Type B pancreatic cell (in vitro differentiated cells): ENCODE results near the gene F10. TPM values are rescaled to one million over a fixed set of nuclear protein-coding genes. Genes with fewer than 3 reads are reported as not detected.

Source experiments
- DNase-seq: peaks from one replicate; pipeline ENCODE4 v3.0.0; 2021; ENCODE audit warnings: mixed read lengths; ENCODE audit not compliant: unreplicated experiment; ENCODE audit errors: extremely low spot score
- H3K27ac Mint-ChIP-seq: 2 replicates; pipeline ENCODE4 v1.8.0; 2021; ENCODE audit warnings: mild to moderate bottlenecking, mixed read lengths
- H3K27me3 Mint-ChIP-seq: 2 replicates; pipeline ENCODE4 v1.8.0; 2021; ENCODE audit warnings: mixed read lengths
- H3K36me3 Mint-ChIP-seq: 2 replicates; pipeline ENCODE4 v1.8.0; 2021; ENCODE audit warnings: mixed read lengths
- H3K4me1 Mint-ChIP-seq: one replicate; pipeline ENCODE4 v1.8.0; 2021; ENCODE audit warnings: mixed read lengths; ENCODE audit not compliant: unreplicated experiment
- H3K4me3 Mint-ChIP-seq: 2 replicates; pipeline ENCODE4 v1.8.0; 2021; ENCODE audit warnings: mild to moderate bottlenecking, mixed read lengths
- H3K9me3 Mint-ChIP-seq: 2 replicates; pipeline ENCODE4 v1.8.0; 2021; ENCODE audit warnings: mixed read lengths
- CTCF ChIP-seq: fragments of 200-600 bp; sonication (generic); conservative IDR thresholded peaks from 2 replicates; pipeline ENCODE4 v1.5.0; 2021; ENCODE audit warnings: antibody characterized with exemption, mild to moderate bottlenecking
- long read RNA-seq: library from polyadenylated mRNA; unstranded; transcript quantifications from one replicate; pipeline ENCODE4 v2.0.0, GENCODE V29; 2020
- total RNA-seq: library from RNA; stranded (reverse); gene quantifications from 2 replicates; pipeline ENCODE4 v1.2.1, GENCODE V29; 2021; ENCODE audit warnings: low replicate concordance

The F10 gene
- 34.4 and 53.6 TPM in 2 replicates for total RNA-seq
- long read RNA-seq, transcript F10-203 (8 exons, 1,450 nt) = minor isoform, 5 of 281 reads
- long read RNA-seq, transcript F10-202 (8 exons, 1,517 nt) = major isoform, 243 of 281 reads
- long read RNA-seq, transcript F10-201 (8 exons, 1,509 nt) = minor isoform, 10 of 281 reads
- long read RNA-seq, partial matches to known transcripts = 3 of 281 reads
- long read RNA-seq, other reads (novel, unspliced or antisense) = 18 of 281 reads

- DNase-seq = peak; percentile 74
- Mint-ChIP-seq H3K4me1 (peaks cover 11% of the 10 kb centered on the region), H3K27me3 (peaks cover 22% of the 10 kb centered on the region), H3K9me3 (no peaks in the 10 kb centered on the region), H3K27ac (peak within 1 kb of the TSS; percentile 81), H3K4me3 (peak within 1 kb of the TSS; percentile 77), H3K36me3 (no peaks in the 10 kb centered on the region)
- peak; percentile 38 for TF ChIP-seq CTCF
Measured at GRCh38 chr13:113122550-113123225, at the start of gene F10. Gene F10, plus strand, starts transcription at chr13:113122799. Its CDS starts 57 bp downstream, at chr13:113122856.

GRCh38 chr13:113073942-113074341 is 48.7 kb upstream of the F10 start:
- no peaks in the 10 kb centered on the region for H3K27me3 Mint-ChIP-seq
- no peaks in the 10 kb centered on the region for H3K9me3 Mint-ChIP-seq
- DNase-seq = no peak
- H3K4me1 Mint-ChIP-seq = no peaks in the 10 kb centered on the region
- no peak for TF ChIP-seq CTCF
- H3K4me3 Mint-ChIP-seq = no peak overlapping the region
- peaks cover 4% of the 10 kb centered on the region for H3K36me3 Mint-ChIP-seq
- no peak overlapping the region for H3K27ac Mint-ChIP-seq

- Mint-ChIP-seq H3K36me3 (peaks cover 6% of the 10 kb centered on the region), H3K4me1 (no peaks in the 10 kb centered on the region), H3K27me3 (no peaks in the 10 kb centered on the region), H3K27ac (no peak overlapping the region), H3K9me3 (no peaks in the 10 kb centered on the region), H3K4me3 (no peak overlapping the region)
- no peak for TF ChIP-seq CTCF
- DNase-seq = no peak
Measured at GRCh38 chr13:113074401-113074800, 48.2 kb upstream of the F10 start.

GRCh38 chr13:113074876-113075275 is 47.7 kb upstream of the F10 start:
- no peaks in the 10 kb centered on the region for H3K4me1 Mint-ChIP-seq
- H3K4me3 Mint-ChIP-seq = no peak overlapping the region
- no peaks in the 10 kb centered on the region for H3K27me3 Mint-ChIP-seq
- no peaks in the 10 kb centered on the region for H3K9me3 Mint-ChIP-seq
- TF ChIP-seq CTCF = no peak
- DNase-seq = no peak
- no peak overlapping the region for H3K27ac Mint-ChIP-seq
- peaks cover 7% of the 10 kb centered on the region for H3K36me3 Mint-ChIP-seq

GRCh38 chr13:113075711-113076110 is 46.9 kb upstream of the F10 start:
- no peak overlapping the region for H3K4me3 Mint-ChIP-seq
- no peak for DNase-seq
- no peak overlapping the region for H3K27ac Mint-ChIP-seq
- no peaks in the 10 kb centered on the region for H3K4me1 Mint-ChIP-seq
- TF ChIP-seq CTCF = no peak
- no peaks in the 10 kb centered on the region for H3K27me3 Mint-ChIP-seq
- peaks cover 7% of the 10 kb centered on the region for H3K36me3 Mint-ChIP-seq
- no peaks in the 10 kb centered on the region for H3K9me3 Mint-ChIP-seq
